NCI-H2227 treated with DMSO at 0.1 percent for 48 hours (cell line): ENCODE data around the gene PKLR.
"Not testable (repeated sequence)": the region's sequence is repeated elsewhere in the genome, so short reads cannot be mapped to it uniquely, and the experiment has no call there.

Experiments used
- DNase-seq: peaks from one replicate; lab custom pipeline; 2025; lab: John Stamatoyannopoulos, UW

Gene PKLR

DNA sequence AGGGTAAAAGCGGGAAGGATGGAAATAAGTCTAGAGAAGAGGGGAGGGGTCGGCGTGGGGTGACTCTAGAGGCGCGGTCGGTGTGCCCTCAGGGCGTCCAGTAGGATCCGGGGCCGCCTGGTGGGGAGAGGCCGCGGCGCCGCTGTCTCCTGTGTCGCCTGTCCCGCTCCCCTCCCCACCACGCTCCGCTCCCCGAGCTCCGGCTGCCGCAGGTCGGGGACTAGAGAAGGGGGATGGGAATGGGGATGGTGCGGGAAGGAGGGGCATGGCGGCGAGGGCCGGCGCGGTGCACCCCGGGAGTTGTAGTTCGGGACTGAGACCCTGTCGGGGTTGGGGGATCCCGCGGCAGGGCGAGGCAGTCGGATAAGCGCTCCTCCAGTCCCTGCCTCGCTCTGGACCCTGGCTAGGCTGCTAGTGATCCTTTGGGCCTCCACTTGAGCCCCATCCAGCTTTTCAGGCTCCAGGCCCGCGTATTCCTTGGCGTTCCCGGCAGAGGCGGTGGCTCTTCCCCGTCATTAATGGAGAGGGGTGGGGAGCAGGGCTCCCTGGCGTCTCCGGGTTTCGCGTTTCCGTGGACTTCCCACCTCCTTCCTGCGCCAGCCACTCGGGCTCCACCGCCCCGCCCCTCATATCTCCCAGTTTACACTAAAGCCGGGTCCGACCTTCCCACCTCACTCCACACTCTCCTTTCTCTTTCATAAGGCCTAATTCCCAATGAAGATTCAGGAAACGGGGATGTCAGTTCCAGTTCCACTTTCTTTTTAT lies 45.8 kb downstream of the PKLR start, which contains the start of gene ENTREP3:
ENTREP3 (minus strand) TSS at position 241 of the 765 bp plus-strand sequence. CDS start 606 bp downstream, outside the sequence.
- DNase-seq, result peak; percentile 85

DNA sequence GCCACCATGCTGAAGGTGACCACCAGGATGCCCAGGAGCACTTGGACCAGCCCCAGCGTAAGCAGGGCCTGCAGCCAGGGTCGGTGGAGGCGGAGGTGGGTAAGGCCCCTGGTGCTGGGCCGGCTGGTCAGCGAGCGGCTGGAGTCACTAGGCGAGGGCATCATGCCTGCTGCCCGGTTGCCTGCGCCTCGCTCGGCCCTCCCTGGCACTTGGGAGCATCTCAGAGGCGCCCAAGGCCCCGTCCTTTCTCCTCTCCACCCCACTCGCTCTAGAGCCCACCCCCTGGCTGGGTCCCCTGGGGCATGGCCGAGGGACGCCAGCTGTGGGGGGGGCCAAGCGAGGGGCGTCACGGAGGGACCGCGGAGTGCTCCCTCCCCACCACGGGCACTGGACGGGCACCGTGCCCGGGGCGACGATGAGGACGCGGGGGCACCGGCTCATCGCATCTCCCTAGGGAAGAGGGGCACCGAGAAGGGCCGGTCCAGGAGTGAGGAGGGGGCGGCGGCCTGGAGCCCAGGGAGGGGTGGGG lies 46.5 kb downstream of the PKLR start:
- DNase-seq, result no peak

DNA sequence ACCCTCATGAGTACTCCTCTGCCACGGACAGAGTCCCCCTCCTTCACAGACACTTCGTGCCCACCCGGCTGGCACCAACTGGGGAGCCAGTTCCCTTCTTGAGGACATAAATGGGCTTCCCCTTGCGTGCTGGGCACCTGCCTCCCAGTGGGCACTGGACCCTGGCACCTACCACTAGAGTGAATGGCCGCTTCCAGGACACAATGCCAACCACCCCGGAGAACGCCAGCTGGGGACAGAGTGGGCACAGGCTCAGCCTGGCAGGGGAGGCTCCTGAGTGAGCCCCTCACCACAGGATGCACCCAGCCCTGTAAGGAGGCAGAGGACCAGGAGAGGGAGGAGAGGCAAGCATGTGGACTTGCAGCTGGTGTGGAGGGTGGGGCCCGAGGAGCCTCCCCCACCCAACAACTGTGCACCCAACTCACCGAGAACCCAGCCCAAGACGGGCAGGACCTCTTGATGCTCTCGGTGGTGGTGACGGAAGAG lies 47.0 kb downstream of the PKLR start:
- no peak for DNase-seq

DNA sequence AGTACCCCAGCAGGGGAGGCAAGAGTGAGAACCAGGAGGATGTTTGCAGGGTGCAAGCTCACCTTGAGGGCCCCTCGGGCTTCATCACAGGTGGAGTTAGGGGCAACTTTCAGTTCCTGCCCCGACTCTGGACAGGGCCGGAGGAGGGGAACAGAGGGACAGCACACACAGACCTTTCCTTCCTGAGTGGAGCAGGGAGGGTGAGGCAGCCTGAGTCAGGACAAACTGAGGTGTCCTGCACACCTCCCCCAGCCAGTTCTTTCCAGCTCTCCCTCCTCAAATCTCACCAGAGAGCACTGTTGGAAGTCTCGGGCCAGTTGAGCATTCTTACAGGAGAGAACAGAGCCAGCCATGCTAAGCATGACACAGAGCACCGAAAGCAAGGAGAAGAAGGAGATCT lies 47.4 kb downstream of the PKLR start:
- no peak for DNase-seq

DNA sequence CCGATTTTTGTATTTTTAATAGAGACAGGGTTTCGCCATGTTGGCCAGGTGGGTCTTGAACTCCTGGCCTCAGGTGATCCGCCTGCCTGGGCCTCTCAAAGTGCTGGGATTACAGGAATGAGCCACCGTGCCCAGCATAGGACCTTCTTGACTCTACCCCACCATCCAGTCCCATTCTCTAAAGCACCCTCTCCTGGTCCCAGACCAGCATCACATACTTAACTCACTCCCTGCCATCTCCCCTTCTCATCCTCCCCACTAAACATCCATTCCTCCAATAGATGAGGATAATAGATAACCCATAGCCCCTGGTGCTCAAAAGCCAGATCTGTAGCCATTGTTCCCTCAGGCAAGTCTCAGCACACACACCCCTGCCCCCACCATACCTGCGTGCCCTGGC lies 48.0 kb downstream of the PKLR start:
- DNase-seq, result peak; percentile 6

DNA sequence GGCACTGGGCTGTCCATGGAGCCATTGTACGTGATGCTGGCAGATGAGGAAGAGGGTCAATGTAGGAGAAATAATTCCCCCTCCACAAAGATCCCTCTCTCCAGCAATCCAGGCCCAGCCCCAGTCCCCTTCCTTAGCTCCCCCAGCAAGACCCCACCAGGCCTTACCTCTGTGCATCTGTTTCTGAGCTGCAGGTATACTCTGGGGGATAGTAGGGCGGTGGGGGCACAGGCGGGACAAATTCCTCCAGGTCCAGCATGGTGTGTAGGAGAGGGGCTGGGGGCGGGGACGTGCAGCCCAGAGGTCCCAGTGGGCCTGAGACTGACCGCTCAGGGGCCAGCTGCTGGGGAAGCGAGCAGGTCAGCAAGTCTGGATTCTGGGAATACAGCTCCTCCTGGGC lies 49.7 kb downstream of the PKLR start:
- DNase-seq, result no peak

DNA sequence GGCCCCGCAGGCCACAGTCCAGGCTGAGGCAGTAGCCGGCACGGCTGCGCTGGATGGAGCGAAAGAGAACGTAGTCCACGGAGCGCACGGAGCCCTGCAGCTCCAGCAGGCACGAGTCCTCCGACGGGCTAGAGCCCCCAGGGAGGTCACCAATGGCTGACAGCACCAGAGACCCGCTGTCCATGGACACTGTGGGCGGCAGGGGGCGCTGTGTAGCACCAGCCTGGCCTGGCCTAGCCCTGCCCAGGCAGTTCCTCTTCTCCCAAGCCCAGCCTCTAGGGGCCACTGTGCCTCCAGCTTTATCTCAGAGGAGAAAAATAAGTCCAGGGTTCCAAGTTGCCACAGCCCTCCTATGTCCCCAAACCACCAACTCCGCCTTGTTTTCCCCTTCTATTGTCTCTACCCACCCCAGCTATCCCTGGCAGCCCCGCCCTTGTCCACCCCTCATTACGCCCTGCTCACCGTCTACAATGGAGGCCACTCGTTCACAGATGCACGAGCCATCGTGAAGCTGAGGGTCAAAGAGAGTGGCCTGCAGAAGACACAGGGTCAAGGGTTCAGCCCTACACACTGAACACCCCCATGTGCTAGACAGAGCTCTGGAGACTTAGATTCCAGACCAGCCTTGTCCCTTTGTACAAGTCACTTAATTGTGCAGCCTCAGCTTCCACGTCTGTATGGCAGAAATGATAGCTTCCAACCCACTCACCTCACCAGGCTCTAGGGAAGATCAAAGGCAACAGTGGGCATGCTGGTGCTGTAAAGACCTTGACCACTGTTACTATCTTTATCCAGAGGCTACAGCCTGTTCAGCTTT lies 50.4 kb downstream of the PKLR start:
- DNase-seq, result peak; percentile 93

DNA sequence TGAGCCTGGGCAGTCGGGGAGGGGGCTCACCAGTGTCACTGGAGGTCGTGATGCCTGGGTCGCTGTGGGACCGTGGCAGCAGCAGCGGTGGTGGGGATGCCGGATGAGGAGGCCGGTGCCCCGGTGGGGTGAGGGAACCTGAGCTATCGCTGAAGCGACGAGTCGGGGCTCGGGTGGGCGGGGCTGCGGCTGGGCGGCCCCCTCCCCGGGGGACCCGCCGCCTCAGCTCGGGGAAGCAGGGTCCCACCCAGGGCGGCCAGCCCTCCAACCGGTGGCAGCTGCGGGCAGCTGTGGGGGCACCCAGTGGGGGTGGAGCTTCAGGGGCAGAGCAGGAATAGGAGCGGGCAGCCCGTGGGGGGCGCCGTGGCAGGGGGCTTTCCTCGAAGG lies 51.0 kb downstream of the PKLR start:
- DNase-seq, result no peak

DNA sequence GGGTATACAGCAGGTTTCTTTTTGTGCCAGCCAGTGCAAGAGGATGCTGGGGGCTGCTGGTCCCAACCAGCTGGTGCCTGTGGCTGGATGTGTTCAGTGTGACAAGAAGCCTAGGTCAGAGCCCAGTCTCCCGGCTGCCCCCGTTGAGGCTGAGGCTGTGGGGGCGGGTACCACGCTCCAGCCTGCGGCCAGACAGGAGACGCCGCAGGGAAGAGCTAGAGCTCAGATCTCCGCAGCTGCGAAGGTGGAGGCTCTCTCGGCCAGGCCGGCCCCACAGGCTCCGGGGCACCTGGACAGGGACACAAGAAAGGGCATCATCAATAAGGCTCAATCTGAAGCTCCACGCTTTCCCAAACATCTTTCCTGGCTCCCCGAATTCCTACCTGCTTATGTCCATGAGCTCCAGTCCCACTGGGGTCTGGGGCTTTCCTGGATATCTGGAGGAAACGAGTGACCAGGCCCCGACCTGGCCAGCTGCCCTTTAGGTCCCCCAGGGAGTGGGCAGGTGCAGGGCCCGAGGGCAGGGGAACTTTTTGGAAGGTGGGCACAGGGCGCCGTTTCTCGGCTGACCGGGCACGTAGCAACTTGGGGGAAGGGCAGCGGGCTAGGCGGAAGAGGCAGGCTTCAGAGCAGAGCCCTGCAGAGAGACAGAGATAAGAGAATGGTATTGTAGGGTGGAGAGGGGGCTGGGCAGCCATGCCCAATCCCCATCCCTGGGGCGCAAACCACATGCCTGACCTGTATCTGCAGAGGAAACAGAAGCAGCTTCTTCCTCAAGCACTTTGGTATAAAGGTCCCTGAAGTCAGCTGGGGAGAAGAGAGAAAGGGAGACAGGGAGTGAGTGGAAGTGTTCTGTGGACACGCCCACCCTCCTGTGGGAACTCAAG lies 53.3 kb downstream of the PKLR start:
- no peak for DNase-seq

DNA sequence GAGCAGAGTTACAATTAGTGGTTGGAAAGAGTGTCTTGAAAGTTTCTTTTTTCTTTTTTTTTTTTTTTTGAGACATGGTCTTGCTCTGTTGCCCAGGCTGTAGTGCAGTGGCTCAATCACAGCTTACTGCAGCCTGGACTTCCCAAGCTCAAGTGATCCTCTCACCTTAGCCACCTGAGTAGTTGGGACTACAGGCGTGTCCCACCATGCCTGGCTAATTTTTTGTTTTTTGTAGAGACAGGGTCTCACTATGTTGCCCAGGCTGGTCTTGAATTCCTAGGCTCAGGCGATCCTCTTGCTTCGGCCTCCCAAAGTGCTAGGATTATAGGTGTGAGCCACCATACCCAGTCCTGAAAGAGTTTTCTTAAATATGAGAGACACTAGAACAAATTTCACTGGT lies 54.4 kb downstream of the PKLR start:
- DNase-seq, result not testable (repeated sequence)

DNA sequence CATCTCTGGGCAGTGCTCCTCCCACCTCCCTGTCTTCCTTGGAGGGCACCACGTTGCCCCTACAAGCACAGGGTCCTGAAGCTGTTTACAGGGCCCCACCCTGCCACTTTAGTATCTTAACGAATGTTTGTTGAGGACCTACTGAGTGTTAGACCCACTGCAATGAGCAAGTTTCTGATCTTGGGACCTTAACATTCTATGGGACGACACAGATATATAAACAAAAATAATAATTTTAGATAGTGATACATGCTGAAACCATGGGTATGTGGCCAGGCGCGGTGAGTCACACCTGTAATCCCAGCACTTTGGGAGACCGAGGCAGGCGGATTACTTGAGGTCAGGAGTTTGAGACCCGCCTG lies 56.1 kb downstream of the PKLR start:
- no peak for DNase-seq

DNA sequence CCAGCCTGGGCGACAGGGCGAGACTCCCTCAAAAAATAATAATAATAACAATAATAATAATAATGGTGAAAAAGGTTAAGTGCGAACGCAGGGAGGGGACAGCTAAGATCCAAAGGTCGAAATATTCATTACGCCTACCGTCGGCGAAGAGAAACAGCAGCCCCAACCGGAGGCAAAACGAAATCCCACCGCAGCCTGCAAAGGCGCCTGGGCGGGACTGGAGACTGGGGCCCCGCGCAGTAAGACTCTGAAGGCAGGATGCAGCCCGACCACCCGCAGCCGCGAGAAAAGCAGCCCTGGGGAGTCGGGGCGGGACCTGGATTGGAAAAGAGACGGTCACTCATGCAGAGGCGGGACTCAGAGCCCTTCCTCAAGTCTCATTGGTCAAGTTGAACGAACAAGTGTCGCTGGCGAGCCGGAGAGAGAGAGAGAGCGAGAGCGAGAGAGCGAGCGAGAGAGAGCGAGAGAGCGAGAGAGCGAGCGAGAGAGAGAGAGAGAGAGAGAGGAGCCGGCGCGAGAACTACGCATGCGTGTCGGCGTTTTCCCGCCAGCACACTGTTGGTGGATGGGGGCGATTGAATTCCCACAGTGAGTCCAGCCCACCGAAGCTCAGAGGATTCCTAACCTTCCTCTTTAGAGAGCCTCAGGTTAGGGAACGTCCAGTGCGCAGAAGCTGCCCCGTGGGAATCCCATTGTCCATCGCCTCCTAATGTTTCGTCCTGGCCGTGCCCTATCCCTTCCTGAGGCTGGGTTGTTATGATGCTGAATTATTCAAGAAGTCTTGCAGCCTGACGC lies 56.7 kb downstream of the PKLR start:
- peak; percentile 97 for DNase-seq

DNA sequence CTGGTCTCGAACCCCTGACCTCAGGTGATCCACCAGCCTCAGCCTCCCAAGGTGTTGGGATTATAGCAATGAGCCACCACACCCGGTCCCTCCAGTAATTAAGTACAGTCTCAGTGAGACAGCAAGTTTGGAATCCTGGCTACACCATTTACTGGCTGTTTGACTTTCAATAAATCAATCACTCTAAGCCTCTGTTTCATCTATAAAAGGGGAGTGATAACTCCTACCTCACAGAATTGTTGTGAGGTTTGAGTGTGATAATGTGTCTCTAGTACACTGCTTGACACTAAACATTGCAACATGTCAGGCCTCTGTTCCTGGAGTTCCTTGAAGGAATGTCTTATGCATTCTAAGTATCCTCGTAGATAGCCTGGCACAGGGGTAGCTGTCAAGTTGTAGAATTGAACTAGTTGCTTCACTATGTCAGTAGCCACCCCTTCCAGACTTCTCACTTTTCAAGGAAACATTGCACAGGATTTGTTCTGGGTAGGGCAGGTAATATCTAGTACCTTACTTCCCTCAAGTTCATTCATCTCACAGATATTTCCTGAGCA lies 58.4 kb downstream of the PKLR start:
- no peak for DNase-seq

DNA sequence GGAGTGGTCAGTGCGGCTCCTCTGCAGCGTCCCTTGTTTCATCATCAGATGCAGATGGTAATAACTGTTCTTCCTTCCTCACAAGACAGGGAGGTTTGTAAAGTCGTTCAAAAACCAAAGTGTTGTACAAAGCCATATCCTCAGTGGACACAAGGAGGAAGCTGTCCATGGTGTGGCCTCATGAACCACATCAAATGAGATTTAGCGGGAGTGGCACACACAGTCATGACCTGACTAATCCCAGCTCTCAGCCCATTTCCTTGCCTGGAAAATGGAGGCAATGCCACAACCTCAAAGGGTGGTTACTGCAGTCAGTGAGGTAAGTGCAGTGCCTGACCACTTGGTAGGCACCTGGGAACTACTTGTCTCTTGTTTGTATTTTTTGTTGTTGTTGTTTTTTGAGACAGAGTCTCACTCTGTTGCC lies 59.4 kb downstream of the PKLR start:
- DNase-seq, result no peak

DNA sequence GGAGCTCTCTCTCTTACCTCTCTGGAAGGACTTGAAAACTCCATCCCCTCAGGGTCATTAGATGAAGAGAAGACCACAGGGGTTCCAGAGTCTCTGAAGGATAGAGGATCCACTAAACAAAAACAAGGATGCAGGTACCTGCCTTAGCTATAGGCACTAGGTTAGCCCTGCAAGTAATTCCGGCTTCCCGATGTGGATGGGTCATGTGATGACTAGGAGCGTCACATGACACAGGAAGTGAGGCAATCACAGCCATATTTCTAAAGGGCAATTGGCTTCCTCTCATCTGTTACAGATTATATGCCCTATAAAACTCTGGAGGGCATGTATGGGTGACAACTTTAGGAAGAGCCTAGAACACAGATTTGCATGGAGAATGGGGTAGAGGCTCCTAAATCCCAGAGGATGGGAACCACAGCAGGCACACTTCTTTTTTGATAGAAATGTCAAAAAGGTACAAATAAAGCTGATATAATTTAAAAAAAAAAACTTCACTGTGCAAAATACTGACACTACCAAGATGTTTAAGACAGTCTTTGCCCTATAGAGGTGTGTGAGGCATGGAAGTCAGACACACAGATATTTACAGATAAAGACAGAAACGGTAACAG lies 60.1 kb downstream of the PKLR start:
- peak; percentile 76 for DNase-seq
